Right atrium auricular region (tissue), 2 donors: ENCODE results near the gene CEP20. TPM values are rescaled to one million over a fixed set of nuclear protein-coding genes. Genes with fewer than 3 reads are reported as not detected.

ENCODE experiments used
- DNase-seq: peaks from one replicate; pipeline ENCODE4 v3.0.0-alpha.2; 2019; ENCODE audit warnings: low spot score
- H3K27ac ChIP-seq, 2 donors: fragments of 200-600 bp; sonication (generic); 1 replicate in 1 of 2; 2 replicates in 1 of 2; pipeline ENCODE4 v1.5.1; 2016 to 2019
- H3K27me3 ChIP-seq, 2 donors: fragments of 200-600 bp; sonication (generic); one replicate each; pipeline versions ENCODE4 v1.5.1 to v1.6.0; 2017 to 2019
- H3K36me3 ChIP-seq: fragments of 200-600 bp; sonication (generic); one replicate; pipeline ENCODE4 v1.5.1; 2016
- H3K4me1 ChIP-seq, 2 donors: fragments of 200-600 bp; sonication (generic); one replicate each; pipeline versions ENCODE4 v1.5.1 to v1.6.0; 2017 to 2019
- H3K4me3 ChIP-seq, 2 donors: fragments of 200-600 bp; sonication (generic); 1 replicate in 1 of 2; 2 replicates in 1 of 2; pipeline ENCODE4 v1.5.1; 2017 to 2019; ENCODE audit warnings: mild to moderate bottlenecking in 1 of 2, moderate library complexity in 1 of 2
- H3K9me3 ChIP-seq, 2 donors: fragments of 200-600 bp; sonication (generic); one replicate each; pipeline ENCODE4 v1.5.1; 2019
- CTCF ChIP-seq, 2 donors: fragments of 200-600 bp; sonication (generic); IDR thresholded peaks; one replicate each; pipeline ENCODE4 v1.5.1; 2019; ENCODE audit warnings: antibody characterized with exemption in 2 of 2
- total RNA-seq, 2 donors: library from RNA; depleted of rRNA; stranded (reverse); fragments of >200 nt; gene quantifications; one replicate each; pipeline ENCODE4 v1.1.0, GENCODE V29; 2016

CEP20 gene
- total RNA-seq, 2 donors from 2014 or later = 20.1 to 35.9 TPM

GRCh38 chr16:15816228-15816627 lies 72.2 kb downstream of the CEP20 start:
- TF ChIP-seq CTCF (IDR thresholded peaks at IDR 0.05) = no peak
- no peak overlapping the region for H3K4me3 ChIP-seq
- no peak overlapping the region for H3K27ac ChIP-seq
- no peaks in the 10 kb centered on the region for H3K27me3 ChIP-seq
- DNase-seq = no peak
- H3K4me1 ChIP-seq = peaks cover 0 to 9% of the 10 kb centered on the region in 2 donors
- peaks cover 0 to 20% of the 10 kb centered on the region in 2 donors for H3K9me3 ChIP-seq
- no peaks in the 10 kb centered on the region for H3K36me3 ChIP-seq

Other genes with a start within 250 kb of the CEP20 start
- gene MARF1, start 245.4 kb downstream of the CEP20 start, total RNA-seq = 10 to 100 TPM; 17.1 to 24.8 TPM
- 10 to 100 TPM; 12.5 to 18.6 TPM for gene NDE1, start 238.4 kb downstream of the CEP20 start, total RNA-seq
- 10 to 100 TPM; 60.8 to 89.0 TPM for gene MYH11, start 31.6 kb downstream of the CEP20 start, total RNA-seq
- 10 to 100 TPM; 15.2 to 27.5 TPM for gene ABCC1, start 61.0 kb upstream of the CEP20 start, total RNA-seq